Measurements from ENCODE around the gene SCD5. TPM values are rescaled to one million over a fixed set of nuclear protein-coding genes. Genes with fewer than 3 reads are reported as not detected.
A peak's percentile ranks its signal among the peaks of the same experiment; 100 is the strongest.

Gene SCD5
- total RNA-seq, 6 experiments from 2014 or later = 0.62 to 1.4 (median 0.96) TPM

GRCh38 chr4:82761229-82761628, 37.4 kb downstream of the SCD5 start:
- DNase-seq (no peak), ATAC-seq (no peak)
- no peaks in the 10 kb centered on the region for H3K4me1 ChIP-seq
- intact Hi-C loops (cut with DNase I) = no loop called here
- no peaks in the 10 kb centered on the region for H3K27me3 ChIP-seq
- no peak overlapping the region for H3K27ac ChIP-seq
- 22% methylated on average over 3 of the region's 3 CpGs for WGBS (ENCODE audit: insufficient coverage, low coverage, low lambda C conversion rate, missing lambda C conversion rate)
- H3K4me3 ChIP-seq = no peak overlapping the region
- TF ChIP-seq CTCF (IDR thresholded peaks at IDR 0.05) (no peak), POLR2A (IDR thresholded peaks at IDR 0.05) (no peak)
- no peaks in the 10 kb centered on the region for H3K36me3 ChIP-seq
- H3K9me3 ChIP-seq = peaks cover 0 to 6% (median 2%) of the 10 kb centered on the region in 4 donors

- Histone ChIP-seq H3K4me1 (no peaks in the 10 kb centered on the region), H3K36me3 (no peaks in the 10 kb centered on the region), H3K27me3 (no peaks in the 10 kb centered on the region), H3K9me3 (no peaks in the 10 kb centered on the region), H3K27ac (no peak overlapping the region), H3K4me3 (no peak overlapping the region)
- no peak for TF ChIP-seq CTCF (IDR thresholded peaks at IDR 0.05)
- no peak for TF ChIP-seq POLR2A (IDR thresholded peaks at IDR 0.05)
- peak in 1 of 4 donors; percentile 15 for ATAC-seq
- no peak for DNase-seq
- intact Hi-C loops (cut with DNase I) = no loop called here
- 64% methylated on average over 18 of the region's 31 CpGs for WGBS (ENCODE audit: insufficient coverage, low coverage, low lambda C conversion rate, missing lambda C conversion rate)
These were observed 39.6 kb downstream of the SCD5 start for GRCh38 chr4:82758701-82759685.

DNA sequence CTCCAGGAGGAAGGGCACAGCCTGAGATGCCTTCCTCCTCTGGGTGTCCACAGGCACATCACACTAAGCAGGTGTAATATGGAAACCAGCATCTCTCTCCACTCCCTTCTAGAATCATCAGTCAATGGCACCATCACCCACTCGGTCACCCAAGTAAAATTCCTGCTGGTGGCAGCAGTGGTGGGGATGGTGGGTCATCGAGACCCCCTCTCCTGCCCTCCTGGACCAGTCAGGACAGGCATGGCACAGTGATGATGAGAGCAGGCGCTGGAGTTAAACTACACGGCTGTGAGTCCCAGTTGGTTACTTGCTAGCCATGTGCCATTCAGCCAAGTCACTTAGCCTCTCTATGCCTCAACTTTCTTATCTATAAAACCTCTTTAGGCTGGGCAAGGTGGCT, 42.5 kb downstream of the SCD5 start:
- TF ChIP-seq CTCF (IDR thresholded peaks at IDR 0.05) (no peak), POLR2A (IDR thresholded peaks at IDR 0.05) (no peak)
- H3K9me3 ChIP-seq = no peaks in the 10 kb centered on the region
- no peak overlapping the region for H3K27ac ChIP-seq
- no peaks in the 10 kb centered on the region for H3K36me3 ChIP-seq
- H3K27me3 ChIP-seq = no peaks in the 10 kb centered on the region
- ATAC-seq (no peak), DNase-seq (no peak)
- H3K4me1 ChIP-seq = no peaks in the 10 kb centered on the region
- H3K4me3 ChIP-seq = no peak overlapping the region
- intact Hi-C loops (cut with DNase I) = no loop called here
- WGBS (ENCODE audit: insufficient coverage, low coverage, low lambda C conversion rate, missing lambda C conversion rate) = no CpG with 5 or more reads among the region's 4 CpGs

DNA sequence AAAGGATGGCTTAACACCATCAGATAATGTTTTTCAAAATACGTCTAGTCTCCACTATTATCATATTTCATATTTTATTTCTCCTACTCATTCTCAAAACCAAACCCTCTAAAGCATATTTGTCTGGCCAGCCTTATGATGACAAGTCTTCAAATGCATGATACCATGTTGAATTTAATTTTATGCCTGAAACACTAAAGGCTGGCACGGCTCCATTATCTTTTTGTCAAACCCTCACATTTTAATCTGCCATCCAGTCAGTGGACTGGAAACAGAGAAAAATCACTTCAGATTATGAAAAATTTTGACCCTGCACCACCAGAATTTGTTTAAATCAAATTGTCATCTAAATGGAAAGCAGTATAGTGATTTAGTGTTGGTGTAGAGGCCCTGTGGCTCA, 42.9 kb downstream of the SCD5 start:
- Histone ChIP-seq H3K4me3 (no peak overlapping the region), H3K9me3 (no peaks in the 10 kb centered on the region), H3K27ac (no peak overlapping the region), H3K4me1 (no peaks in the 10 kb centered on the region), H3K36me3 (no peaks in the 10 kb centered on the region), H3K27me3 (no peaks in the 10 kb centered on the region)
- no peak for DNase-seq
- intact Hi-C loops (cut with DNase I) = no loop called here
- no peak for TF ChIP-seq POLR2A (IDR thresholded peaks at IDR 0.05)
- TF ChIP-seq CTCF (IDR thresholded peaks at IDR 0.05) = no peak
- WGBS (ENCODE audit: insufficient coverage, low coverage, low lambda C conversion rate, missing lambda C conversion rate) = 58% methylated on average over 2 of the region's 2 CpGs
- ATAC-seq = no peak

Data from right lobe of liver (tissue), 6 donors.